SK-N-SH treated with all-trans-retinoic acid at 6 μM for 48 hours (cell line): Measurements from ENCODE around the gene MARVELD1.

ENCODE experiments used
- BACH2 ChIP-seq: fragments of 250-450 bp; sonication (Bioruptor Pico); IDR thresholded peaks from 2 replicates; pipeline ENCODE4 v1.9.0; 2021; ENCODE audit warnings: mild to moderate bottlenecking, borderline replicate concordance
- ZFP30 ChIP-seq: fragments of 450-650 bp; formaldehyde crosslinking; IDR thresholded peaks from 2 replicates; pipeline ENCODE4 v1.5.0; 2022; ENCODE audit warnings: mild to moderate bottlenecking, moderate library complexity

DNA sequence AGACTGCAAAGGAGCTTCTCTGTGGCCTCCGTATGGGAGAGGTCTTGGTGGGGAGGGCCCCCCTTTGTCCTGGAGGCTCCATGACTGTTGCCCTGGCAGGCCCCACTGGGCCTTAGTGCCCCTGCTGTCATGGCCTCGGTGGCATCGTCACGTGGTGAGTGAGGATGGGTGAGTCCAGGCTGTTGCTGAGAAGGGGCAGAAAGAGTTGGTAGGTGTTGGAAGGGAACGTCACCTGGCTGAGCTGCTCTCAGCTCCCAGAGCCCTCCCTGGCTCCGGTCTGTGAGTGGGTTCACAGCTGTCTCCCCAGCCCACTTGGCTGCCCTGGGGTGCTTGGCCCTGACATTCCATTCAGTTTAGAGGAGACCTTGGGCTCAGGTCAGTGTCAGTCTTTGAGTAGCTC lies 42.2 kb downstream of the MARVELD1 start:
- TF ChIP-seq BACH2 (CRISPR knock-in tag) (no peak), ZFP30 (CRISPR knock-in tag) (no peak)
